NCI-H146 (cell line): ENCODE data around the gene MTMR3.

Experiments
- DNase-seq: peaks from one replicate; lab custom pipeline; 2025; lab: John Stamatoyannopoulos, UW

Gene MTMR3

DNA sequence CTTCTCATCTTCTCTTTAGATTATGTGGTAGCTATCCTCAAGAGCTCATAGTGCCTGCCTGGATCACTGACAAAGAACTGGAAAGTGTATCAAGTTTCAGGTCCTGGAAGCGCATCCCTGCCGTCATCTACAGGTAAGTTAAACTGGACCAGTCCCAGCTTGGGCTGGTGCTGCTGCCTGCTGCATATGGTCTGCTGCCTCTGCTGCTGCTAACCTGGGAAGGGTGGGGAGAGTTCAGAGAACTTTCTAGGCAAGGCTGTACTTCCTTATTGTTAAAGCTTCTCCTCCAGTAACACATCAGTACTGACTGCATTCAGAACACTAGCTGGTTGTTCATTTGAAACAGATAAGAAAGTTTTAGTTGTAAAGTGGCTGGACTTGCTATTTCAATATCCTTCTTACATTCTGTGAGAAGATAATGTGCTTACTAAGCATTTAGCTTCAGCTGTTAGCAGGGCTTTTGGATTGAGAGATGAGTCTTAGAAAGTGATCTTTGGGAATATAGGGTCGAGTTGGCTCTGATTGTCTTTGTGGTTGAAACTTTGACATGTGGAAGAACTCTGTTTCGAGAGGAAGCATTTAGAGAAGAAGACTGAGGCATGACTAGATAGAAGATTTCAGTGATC is 120.0 kb downstream of the MTMR3 start:
- DNase-seq, result no peak

DNA sequence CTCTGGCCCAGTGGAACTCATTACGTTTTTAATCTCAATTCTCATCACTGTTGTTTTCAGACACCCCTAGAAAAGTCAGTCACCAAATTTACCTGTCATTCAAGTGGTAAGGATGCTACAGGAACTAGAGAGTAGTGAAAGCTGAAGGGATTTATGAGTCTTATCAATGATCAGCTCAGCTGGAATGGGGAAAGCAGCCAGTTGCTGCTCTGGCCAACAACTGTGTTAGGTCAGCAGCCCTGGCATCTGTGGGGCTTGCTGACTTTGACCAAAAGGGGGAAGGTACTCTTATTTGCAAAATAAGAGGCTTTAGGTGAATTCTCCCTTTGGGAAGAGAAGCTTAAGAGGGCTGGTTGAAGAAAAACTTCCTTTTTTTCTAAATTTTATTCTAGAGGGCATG is 121.1 kb downstream of the MTMR3 start:
- DNase-seq, result no peak

DNA sequence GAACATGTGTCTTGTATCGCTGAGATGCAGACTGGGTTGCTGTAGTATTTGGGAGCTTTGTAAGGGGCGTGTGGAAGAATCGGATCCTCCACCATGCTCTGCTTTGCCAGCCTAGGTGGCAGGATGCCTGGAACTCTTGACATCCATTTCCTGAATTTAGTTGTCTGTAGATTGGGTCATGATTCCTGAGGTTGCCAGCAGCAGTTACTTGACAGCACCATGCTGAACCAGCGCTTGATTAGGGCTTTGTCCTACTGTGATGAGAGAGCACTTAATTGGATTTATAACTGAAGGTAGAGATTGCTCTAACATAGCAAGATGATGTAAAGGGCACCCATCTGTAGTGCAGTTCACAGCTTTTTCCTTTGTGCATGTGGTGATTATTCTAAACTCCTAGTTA is 121.7 kb downstream of the MTMR3 start:
- no peak for DNase-seq

DNA sequence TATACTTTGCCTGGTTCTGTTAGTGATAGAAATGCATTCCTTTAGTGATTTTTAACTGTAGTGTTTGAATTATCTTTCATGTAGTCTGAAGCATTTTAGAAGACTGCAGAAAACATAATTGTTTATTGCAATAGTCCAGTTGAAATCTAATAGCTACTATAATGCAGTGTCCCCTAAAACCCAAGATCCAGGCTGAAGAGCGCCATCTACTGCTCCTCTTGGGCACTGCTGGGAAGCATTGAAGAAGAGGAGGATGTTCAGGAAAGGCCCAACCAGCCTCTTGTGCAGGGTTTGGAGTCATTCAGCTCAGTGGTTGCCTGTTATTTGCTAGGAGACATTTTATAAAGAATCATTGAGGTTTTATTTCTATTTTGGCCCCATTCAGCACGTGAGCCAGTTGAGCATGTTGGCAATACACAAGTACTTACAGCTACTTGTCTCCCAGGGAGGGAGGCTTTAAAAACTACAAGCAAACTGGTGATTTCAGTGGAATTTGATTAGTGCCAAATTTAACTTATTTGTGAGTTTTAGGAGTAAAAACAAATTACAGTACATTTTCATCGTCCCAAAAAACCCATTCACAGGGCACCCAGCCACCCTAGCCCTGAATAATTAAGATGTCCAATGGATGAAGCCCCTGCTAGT is 122.4 kb downstream of the MTMR3 start:
- DNase-seq, result peak; percentile 39

DNA sequence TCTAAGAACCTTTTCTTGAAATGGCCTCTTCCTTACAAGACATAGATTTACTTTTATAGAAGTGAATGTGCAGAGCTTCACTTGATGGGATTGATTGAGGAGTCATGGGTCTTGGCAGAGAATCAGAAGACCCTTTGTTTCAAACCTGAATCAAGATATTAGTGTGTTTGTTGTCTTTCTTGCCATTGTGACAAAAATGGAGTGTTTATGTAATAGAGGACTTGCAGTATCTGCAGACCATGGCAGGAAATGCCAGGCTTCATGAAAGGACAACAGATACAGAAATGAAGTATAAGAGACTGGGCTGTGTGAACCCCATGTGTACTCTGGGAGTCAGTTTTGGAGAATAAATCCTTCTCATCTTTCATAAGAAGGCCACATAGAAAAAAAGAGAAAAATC is 124.4 kb downstream of the MTMR3 start:
- no peak for DNase-seq

- no peak for DNase-seq
Measured at GRCh38 chr22:30008401-30008800, 125.4 kb downstream of the MTMR3 start.

- no peak for DNase-seq
Measured at GRCh38 chr22:30009478-30009877, 126.5 kb downstream of the MTMR3 start.

DNA sequence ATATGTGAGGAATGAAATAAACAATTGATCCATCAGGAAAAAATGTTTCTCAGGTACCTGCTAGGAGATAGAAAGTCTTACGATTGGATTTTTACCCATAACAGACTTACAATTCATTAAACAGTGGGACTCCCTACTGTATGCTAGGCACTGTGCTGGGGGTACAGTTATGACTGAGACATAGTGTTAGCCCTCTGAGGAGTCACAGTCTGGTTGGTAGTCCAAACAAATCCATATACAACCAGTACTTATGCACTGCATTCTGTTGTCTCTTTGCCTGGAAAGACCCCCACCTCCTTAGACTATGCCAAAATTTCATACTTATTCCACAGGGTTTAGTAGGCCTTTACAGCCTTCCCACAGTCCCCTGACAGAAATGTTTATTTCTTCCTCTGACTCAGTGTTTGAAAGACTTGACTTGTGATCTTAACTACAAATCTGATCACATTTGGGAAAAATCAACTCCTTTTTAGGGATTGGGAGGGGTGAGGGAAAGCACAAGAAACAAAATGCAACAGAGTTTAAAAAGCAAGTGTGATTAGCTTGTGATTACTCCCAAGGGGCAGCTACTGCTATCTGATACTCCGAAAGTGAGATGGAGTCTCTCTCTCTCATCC is 127.9 kb downstream of the MTMR3 start:
- DNase-seq, result no peak

- no peak for DNase-seq
Measured at GRCh38 chr22:30013201-30013600, 130.2 kb downstream of the MTMR3 start.

DNA sequence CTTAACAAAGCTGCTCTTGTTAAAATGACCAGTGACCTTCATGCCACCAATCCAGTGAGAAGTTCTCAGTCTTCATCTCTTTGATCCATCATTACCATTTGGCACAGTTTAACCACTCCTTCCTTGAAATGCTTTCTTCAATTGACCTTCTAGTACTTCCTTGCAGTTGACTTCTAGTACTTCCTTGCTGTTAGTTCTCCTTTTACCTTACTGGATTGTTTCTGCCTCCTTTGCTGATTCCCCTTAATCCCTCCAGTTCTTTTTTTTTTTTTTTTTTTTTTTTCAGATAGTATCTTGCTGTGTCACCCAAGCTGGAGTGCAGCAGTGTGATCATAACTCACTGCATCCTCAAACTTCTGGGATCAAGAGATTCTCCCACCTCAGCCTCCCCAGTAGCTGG is 131.3 kb downstream of the MTMR3 start:
- DNase-seq, result no peak

DNA sequence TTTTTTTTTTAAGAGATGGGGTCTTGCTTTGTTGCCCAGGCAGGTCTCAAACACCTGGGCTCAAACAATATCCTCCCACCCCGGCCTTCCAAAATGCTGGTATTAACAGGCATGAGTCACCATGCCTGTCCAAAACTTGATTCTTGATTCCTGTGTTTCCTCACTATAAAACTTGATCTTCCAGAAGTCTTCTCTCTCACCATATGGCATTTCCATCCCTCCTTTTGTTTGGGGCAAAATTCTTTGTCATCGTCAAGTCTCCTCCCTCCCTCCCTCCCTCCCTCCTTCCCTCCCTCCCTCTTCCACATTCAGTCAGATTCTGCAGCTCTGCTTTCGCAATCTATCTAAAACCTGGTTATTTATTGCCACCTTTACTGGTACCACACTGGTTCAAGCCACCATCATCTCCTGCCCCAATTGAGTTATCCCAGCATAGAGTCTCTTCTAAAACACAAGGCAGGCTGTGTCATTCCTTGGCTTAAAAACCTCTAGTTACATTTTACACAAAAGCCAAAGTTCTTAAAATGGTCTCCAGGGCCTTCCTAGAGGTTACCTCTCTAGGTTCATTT is 132.3 kb downstream of the MTMR3 start:
- DNase-seq, result no peak

GRCh38 chr22:30015846-30016245 is 132.9 kb downstream of the MTMR3 start:
- no peak for DNase-seq

- no peak for DNase-seq
Measured at GRCh38 chr22:30016596-30016995, 133.6 kb downstream of the MTMR3 start.

- DNase-seq, result no peak
Measured at GRCh38 chr22:30017375-30018223, 134.6 kb downstream of the MTMR3 start.

DNA sequence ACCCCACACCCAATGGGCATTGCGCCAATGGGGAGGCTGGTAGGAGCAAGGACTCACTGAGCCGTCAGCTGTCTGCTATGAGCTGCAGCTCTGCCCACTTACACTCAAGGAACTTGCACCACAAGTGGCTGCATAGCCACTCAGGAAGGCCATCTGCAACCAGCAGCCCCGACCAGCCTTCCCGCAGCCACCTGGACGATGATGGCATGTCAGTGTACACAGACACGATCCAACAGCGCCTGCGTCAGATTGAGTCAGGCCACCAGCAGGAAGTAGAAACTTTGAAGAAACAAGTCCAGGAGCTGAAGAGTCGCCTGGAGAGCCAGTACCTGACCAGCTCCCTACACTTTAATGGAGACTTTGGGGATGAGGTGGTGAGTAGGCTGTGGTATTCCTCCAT is 137.5 kb downstream of the MTMR3 start:
- DNase-seq, result no peak

DNA sequence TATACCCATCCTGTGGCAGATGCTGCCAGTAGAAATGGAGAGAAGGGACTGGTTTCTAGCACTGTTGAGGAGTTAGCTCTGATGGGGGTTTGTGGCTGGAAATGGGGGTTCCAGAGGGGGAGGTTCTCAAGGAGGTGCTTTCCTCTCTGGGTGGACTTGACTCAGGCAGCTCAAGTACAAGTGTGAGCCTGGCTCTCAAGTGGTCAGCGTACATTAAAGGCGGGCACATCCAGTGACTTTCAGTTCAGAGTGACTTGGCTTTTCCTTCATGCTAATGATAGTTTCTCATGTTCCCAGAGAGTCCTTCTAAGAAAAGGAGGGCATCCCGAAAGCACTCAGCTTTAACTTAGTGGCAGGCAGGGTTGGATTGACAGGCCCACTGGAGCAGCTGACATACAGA is 138.4 kb downstream of the MTMR3 start:
- no peak for DNase-seq

- DNase-seq, result no peak
Measured at GRCh38 chr22:30021881-30022619, 139.1 kb downstream of the MTMR3 start.

DNA sequence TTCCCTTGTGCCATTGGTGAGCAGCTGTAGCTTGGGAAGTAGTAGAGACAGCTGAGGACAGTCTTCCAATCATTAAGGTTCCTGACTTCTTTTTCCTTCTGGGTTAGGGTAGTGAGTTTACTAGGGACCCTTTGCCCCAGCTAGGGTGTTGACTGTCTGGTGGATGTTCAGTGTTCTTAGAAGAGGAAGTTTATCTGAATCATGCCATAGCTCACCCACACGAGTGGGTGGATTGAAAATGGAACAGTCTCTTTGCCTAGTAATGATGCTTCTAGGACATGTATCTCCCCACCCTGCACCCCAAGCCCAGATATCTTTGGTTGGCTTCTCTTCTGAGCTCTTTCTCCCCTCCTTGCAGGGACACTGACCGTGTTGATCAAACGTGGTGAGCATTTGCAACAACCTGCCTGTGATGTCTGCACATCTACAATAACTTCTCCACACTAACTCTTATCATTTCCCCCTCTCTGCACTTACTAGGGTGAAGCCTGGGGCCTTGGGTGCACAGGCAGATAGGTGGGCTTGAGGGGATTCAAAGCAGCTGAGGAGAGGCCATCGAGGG is 140.2 kb downstream of the MTMR3 start:
- no peak for DNase-seq

DNA sequence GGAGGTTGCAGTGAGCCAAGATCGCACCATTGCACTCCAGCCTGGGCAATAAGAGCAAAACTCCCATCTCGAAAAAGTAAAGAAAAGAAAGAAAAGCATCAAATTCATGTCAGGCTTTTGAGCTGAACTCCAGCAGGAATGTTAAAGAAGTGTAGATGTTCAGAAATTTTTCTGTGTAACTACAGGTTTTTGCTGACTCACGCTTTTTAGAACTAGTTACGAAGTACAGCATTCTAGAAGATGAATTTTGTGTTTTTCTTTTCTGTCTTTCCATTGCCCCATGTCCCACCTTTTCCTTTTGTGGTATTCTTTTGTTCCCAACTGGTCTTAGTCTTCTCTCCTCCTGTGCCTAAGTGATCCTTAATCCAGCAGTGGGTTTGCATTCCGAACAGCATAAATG is 141.3 kb downstream of the MTMR3 start:
- no peak for DNase-seq

DNA sequence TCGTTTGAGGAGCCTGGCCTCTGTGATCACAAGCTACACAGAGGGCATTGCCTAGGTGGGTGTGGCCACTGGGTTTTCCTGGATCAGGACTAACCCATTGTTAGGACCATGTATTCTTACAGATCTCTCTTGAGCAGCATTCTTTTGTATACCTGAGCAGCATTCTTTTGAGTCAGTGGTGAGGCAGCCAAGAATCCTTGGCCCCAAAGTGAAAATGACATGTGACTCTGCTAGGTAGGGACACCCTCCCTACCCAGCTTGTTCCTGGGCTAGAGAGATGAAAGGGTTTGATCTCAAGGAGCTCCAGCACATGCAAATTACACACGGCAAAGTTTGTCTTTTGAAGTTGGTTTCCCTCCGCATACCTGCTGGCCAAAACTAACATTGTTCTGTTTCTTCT is 142.2 kb downstream of the MTMR3 start:
- DNase-seq, result no peak

DNA sequence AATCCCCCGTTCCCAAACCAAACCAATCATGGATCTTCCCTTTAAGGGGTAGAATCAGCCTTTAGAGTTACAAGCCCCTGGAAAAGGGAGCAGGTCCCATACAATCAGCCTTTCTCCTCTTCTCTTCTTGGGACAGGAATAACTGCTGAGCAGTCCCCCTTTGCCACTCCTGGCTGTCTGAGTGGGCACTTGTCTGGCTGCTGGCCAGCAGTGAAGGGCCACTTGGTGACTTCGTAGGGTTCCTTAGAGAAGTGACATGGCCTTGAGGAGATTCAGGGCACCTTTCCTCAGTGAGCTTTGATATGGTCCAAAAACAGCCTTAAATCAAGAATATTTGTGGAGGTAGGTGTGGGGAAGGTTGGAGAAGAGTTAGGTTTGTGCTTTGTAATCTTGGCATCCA is 143.8 kb downstream of the MTMR3 start:
- DNase-seq, result no peak
